GM12873 (cell line): ENCODE measurements around the gene C1R.

Experiments
- TF ChIP-seq, protein P1 (sequence below): IDR thresholded peaks from 2 replicates; pipeline ENCODE4 v1.5.1; 2012; ENCODE audit warnings: low read depth, mild to moderate bottlenecking, moderate library complexity, low read length, control low read depth; ENCODE audit not compliant: insufficient read depth; ENCODE audit errors: missing control alignments

The C1R gene

DNA sequence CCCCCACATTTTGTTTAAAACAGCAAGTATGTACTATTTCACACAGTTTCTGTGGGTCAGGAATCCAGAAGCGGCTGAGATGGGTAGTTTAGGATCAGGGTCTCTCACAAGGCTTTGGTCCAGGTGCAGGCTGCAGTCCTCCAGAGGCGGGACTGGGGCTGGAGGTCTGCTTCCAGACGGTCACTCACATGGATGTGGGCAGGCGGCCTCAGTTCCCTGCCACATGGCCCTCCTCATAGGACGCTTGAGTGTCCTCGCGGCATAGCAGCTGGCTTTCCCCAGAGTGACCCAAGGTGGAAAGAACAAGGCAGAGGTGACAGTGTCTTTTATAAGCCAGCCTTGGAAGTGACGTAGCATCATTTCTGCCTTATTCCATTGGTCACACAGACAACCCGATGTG is 24.7 kb upstream of the C1R start:
- TF ChIP-seq, protein P1, sequence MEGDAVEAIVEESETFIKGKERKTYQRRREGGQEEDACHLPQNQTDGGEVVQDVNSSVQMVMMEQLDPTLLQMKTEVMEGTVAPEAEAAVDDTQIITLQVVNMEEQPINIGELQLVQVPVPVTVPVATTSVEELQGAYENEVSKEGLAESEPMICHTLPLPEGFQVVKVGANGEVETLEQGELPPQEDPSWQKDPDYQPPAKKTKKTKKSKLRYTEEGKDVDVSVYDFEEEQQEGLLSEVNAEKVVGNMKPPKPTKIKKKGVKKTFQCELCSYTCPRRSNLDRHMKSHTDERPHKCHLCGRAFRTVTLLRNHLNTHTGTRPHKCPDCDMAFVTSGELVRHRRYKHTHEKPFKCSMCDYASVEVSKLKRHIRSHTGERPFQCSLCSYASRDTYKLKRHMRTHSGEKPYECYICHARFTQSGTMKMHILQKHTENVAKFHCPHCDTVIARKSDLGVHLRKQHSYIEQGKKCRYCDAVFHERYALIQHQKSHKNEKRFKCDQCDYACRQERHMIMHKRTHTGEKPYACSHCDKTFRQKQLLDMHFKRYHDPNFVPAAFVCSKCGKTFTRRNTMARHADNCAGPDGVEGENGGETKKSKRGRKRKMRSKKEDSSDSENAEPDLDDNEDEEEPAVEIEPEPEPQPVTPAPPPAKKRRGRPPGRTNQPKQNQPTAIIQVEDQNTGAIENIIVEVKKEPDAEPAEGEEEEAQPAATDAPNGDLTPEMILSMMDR, result no peak

DNA sequence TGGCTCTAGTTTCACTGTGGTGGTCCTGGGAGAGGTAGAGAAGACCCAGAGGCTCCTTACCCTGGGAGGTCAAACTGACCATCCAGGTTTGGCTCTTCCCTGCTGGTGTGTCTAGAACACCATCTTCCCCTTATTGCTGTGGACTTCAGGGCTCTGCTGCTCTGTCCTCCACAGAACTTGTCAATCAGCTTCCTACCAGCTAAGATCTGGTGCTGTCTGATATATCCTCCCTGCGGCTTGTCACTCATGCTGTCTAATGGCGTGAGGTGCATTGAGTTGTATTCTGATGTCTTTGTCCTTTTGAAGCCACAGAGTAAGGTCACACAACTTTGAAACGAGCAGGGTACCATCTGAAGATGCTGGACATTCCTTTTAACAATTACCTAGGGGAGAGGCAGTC is 24.0 kb upstream of the C1R start:
- TF ChIP-seq, protein P1, result no peak

DNA sequence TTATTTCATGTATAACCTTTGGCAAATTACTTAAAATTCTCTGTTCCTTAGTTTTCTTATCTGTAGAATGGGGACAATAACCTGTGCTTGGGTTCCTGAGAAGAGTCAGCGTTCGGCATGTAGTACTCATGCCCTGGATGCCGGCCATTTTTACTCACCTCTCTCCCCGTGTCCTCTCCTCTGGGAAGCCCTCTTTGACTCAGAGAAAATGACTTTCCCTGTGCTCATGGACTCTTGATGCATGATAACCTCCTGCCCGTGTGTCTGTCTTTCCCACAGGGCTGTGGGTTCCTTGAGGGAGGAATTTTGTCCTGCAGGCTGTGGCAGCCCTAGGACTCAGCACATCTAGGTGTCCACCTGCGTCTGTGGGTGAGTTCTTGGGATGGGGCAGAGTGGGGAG is 22.6 kb upstream of the C1R start:
- TF ChIP-seq, protein P1, result no peak

GRCh38 chr12:7114008-7114407 is 21.8 kb upstream of the C1R start:
- TF ChIP-seq, protein P1, result no peak

DNA sequence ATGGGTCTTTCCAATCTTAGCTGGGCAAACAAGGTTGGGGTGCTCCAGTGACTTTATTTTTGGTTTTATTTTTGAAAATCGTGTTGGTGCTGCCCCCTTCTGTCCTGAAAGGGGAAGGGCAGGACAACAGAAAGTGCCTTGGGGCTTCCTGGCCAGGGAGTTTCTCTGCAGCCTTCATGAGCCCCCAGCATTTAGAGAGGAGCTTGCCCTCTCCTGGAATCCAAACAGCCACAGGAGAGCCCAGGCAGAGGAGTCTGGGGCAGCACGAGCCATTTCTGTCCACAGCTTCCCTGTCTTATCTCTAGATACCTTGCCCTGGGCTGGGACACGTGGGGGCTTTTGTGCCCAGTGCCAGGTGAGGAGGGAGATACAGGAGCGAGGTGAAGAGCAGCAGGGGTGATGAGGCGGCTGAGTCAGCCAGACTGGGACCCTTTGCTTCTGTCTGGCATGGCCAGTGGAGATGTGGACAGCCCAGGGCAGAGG is 21.2 kb upstream of the C1R start:
- TF ChIP-seq, protein P1, result peak; percentile 84

GRCh38 chr12:7112041-7112440 is 19.8 kb upstream of the C1R start:
- TF ChIP-seq, protein P1, result no peak

- TF ChIP-seq, protein P1, result no peak
These were observed 18.4 kb upstream of the C1R start for GRCh38 chr12:7110661-7111060.
